SK-N-SH treated with all-trans-retinoic acid at 6 μM for 48 hours (cell line): ENCODE measurements around the gene DNAJC1.

Source experiments
- ATAC-seq: fragments of 200-7000 bp; cut with Tn5 transposase; 3 replicates; pipeline ENCODE4 v1.9.1; 2020; ENCODE audit warnings: mild to moderate bottlenecking, moderate library complexity
- BACH2 ChIP-seq: fragments of 250-450 bp; sonication (Bioruptor Pico); IDR thresholded peaks from 2 replicates; pipeline ENCODE4 v1.9.0; 2021; ENCODE audit warnings: mild to moderate bottlenecking, borderline replicate concordance
- CSDC2 ChIP-seq: fragments of 250-450 bp; sonication (Bioruptor Pico); IDR thresholded peaks from 2 replicates; pipeline ENCODE4 v1.5.0; 2020; ENCODE audit warnings: mild to moderate bottlenecking, moderate library complexity
- ESRRG ChIP-seq: fragments of 250-450 bp; sonication (Bioruptor Pico); IDR thresholded peaks from 2 replicates; pipeline ENCODE4 v1.6.1; 2021; ENCODE audit warnings: mild to moderate bottlenecking
- GLIS3 ChIP-seq: fragments of 250-450 bp; sonication (Bioruptor Pico); IDR thresholded peaks from 2 replicates; pipeline ENCODE4 v1.5.0; 2020; ENCODE audit warnings: mild to moderate bottlenecking, moderate library complexity
- ISL1 ChIP-seq: fragments of 250-450 bp; sonication (Bioruptor Pico); IDR thresholded peaks from 2 replicates; pipeline ENCODE4 v2.1.2; 2022; ENCODE audit warnings: mild to moderate bottlenecking, moderate library complexity
- PPARA ChIP-seq: fragments of 250-450 bp; sonication (Bioruptor Pico); IDR thresholded peaks from 2 replicates; pipeline ENCODE4 v1.5.0; 2020; ENCODE audit warnings: mild to moderate bottlenecking, borderline replicate concordance
- SNAI2 ChIP-seq: fragments of 250-450 bp; sonication (Bioruptor Pico); IDR thresholded peaks from 2 replicates; pipeline ENCODE4 v1.5.0; 2020; ENCODE audit warnings: mild to moderate bottlenecking, moderate library complexity
- TCF4 ChIP-seq: fragments of 250-450 bp; sonication (Bioruptor Pico); IDR thresholded peaks from 2 replicates; pipeline ENCODE4 v1.8.0; 2021; ENCODE audit warnings: mild to moderate bottlenecking, moderate library complexity, borderline replicate concordance
- TOX ChIP-seq: fragments of 250-450 bp; sonication (Bioruptor Pico); IDR thresholded peaks from 2 replicates; pipeline ENCODE4 v1.8.0; 2021; ENCODE audit warnings: mild to moderate bottlenecking, moderate library complexity, borderline replicate concordance
- ZC3H10 ChIP-seq: fragments of 250-450 bp; sonication (Bioruptor Pico); IDR thresholded peaks from 2 replicates; pipeline ENCODE4 v1.5.1; 2021; ENCODE audit warnings: mild to moderate bottlenecking, moderate library complexity
- ZFP30 ChIP-seq: fragments of 450-650 bp; formaldehyde crosslinking; IDR thresholded peaks from 2 replicates; pipeline ENCODE4 v1.5.0; 2022; ENCODE audit warnings: mild to moderate bottlenecking, moderate library complexity
- ZNF565 ChIP-seq: fragments of 450-650 bp; formaldehyde crosslinking; conservative IDR thresholded peaks from 2 replicates; pipeline ENCODE4 v1.5.0; 2020; ENCODE audit warnings: low read depth, mild to moderate bottlenecking, moderate library complexity
- ZNF70 ChIP-seq: fragments of 450-650 bp; formaldehyde crosslinking; IDR thresholded peaks from 2 replicates; pipeline ENCODE4 v1.5.0; 2020; ENCODE audit warnings: mild to moderate bottlenecking, moderate library complexity
- ZNF8 ChIP-seq: fragments of 450-650 bp; formaldehyde crosslinking; IDR thresholded peaks from 2 replicates; pipeline ENCODE4 v1.5.0; 2020; ENCODE audit warnings: mild to moderate bottlenecking, moderate library complexity
- TF ChIP-seq, protein P1 (sequence below): fragments of 250-450 bp; sonication (Bioruptor Pico); IDR thresholded peaks from 2 replicates; pipeline ENCODE4 v1.5.1; 2020; ENCODE audit warnings: low read depth, mild to moderate bottlenecking, moderate library complexity
- TF ChIP-seq, protein P2 (sequence below): fragments of 250-450 bp; sonication (Bioruptor Pico); IDR thresholded peaks from 2 replicates; pipeline ENCODE4 v1.8.0; 2020; ENCODE audit warnings: mild to moderate bottlenecking, moderate library complexity, borderline replicate concordance
- TF ChIP-seq, protein P3 (sequence below): fragments of 250-450 bp; sonication (Bioruptor Pico); IDR thresholded peaks from 2 replicates; pipeline ENCODE4 v1.8.0; 2021; ENCODE audit warnings: low read depth, mild to moderate bottlenecking, moderate library complexity, borderline replicate concordance
- TF ChIP-seq, protein P4 (sequence below): fragments of 250-450 bp; sonication (Bioruptor Pico); IDR thresholded peaks from 2 replicates; pipeline ENCODE4 v1.5.0; 2020; ENCODE audit warnings: mild to moderate bottlenecking, moderate library complexity

DNAJC1 gene

DNA sequence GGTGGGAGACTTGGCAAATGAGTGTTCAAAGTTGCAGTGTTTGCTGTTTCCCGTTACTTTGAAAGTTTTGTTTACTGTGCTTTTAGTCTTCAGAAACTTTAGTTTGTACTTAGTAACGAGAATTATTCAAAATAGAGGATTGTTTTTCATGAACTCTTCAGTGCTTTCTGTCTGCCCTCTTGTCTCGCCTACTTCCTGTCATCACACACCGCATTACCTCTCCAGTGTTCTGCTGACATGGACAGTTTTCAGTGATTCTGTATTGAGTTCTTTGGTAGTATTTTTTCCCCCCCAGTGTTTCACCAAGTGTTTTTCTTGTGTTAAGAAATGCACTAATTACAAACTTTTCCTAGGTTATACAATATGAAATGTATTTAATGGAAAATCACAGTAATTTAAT lies 262.5 kb downstream of the DNAJC1 start:
- TF ChIP-seq ZFP30 (CRISPR knock-in tag) (no peak), TCF4 (CRISPR knock-in tag) (no peak), ZNF565 (CRISPR knock-in tag) (no peak)
- TF ChIP-seq, protein P1, sequence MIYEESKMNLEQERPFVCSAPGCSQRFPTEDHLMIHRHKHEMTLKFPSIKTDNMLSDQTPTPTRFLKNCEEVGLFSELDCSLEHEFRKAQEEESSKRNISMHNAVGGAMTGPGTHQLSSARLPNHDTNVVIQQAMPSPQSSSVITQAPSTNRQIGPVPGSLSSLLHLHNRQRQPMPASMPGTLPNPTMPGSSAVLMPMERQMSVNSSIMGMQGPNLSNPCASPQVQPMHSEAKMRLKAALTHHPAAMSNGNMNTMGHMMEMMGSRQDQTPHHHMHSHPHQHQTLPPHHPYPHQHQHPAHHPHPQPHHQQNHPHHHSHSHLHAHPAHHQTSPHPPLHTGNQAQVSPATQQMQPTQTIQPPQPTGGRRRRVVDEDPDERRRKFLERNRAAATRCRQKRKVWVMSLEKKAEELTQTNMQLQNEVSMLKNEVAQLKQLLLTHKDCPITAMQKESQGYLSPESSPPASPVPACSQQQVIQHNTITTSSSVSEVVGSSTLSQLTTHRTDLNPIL = no peak
- no peak for ATAC-seq

DNA sequence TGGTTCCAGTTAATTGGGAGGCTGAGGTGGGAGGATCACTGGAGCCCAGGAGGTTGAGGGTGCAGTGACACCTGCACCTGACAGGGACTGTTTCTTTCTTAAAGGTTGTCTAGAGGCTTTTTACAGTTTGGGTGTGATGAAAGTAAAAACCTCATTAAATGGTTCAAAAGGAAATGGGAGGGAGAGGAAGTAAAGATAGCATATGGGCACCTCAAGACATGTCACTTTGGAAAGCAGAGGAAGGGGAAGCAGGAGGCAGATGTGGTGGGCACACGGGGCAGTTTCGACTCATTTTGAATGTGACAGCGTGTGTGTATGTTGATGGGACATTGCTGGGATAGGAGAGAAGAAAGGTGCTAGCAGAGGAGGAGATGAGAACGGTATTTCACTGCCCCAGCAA lies 266.4 kb downstream of the DNAJC1 start:
- no peak for ATAC-seq
- TF ChIP-seq ISL1 = no peak
- no peak for TF ChIP-seq BACH2 (CRISPR knock-in tag)
- no peak for TF ChIP-seq CSDC2 (CRISPR knock-in tag)
- no peak for TF ChIP-seq ZFP30 (CRISPR knock-in tag)
- TF ChIP-seq GLIS3 (CRISPR knock-in tag) = no peak
- TF ChIP-seq, protein P2, sequence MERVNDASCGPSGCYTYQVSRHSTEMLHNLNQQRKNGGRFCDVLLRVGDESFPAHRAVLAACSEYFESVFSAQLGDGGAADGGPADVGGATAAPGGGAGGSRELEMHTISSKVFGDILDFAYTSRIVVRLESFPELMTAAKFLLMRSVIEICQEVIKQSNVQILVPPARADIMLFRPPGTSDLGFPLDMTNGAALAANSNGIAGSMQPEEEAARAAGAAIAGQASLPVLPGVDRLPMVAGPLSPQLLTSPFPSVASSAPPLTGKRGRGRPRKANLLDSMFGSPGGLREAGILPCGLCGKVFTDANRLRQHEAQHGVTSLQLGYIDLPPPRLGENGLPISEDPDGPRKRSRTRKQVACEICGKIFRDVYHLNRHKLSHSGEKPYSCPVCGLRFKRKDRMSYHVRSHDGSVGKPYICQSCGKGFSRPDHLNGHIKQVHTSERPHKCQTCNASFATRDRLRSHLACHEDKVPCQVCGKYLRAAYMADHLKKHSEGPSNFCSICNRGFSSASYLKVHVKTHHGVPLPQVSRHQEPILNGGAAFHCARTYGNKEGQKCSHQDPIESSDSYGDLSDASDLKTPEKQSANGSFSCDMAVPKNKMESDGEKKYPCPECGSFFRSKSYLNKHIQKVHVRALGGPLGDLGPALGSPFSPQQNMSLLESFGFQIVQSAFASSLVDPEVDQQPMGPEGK (CRISPR knock-in tag) = no peak
- no peak for TF ChIP-seq ESRRG (CRISPR knock-in tag)
- TF ChIP-seq, protein P1 = no peak
- TF ChIP-seq, protein P3, sequence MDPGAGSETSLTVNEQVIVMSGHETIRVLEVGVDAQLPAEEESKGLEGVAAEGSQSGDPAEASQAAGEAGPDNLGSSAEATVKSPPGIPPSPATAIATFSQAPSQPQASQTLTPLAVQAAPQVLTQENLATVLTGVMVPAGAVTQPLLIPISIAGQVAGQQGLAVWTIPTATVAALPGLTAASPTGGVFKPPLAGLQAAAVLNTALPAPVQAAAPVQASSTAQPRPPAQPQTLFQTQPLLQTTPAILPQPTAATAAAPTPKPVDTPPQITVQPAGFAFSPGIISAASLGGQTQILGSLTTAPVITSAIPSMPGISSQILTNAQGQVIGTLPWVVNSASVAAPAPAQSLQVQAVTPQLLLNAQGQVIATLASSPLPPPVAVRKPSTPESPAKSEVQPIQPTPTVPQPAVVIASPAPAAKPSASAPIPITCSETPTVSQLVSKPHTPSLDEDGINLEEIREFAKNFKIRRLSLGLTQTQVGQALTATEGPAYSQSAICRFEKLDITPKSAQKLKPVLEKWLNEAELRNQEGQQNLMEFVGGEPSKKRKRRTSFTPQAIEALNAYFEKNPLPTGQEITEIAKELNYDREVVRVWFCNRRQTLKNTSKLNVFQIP (CRISPR knock-in tag) = no peak
- no peak for TF ChIP-seq PPARA
- TF ChIP-seq, all 23 proteins: peak for 0

DNA sequence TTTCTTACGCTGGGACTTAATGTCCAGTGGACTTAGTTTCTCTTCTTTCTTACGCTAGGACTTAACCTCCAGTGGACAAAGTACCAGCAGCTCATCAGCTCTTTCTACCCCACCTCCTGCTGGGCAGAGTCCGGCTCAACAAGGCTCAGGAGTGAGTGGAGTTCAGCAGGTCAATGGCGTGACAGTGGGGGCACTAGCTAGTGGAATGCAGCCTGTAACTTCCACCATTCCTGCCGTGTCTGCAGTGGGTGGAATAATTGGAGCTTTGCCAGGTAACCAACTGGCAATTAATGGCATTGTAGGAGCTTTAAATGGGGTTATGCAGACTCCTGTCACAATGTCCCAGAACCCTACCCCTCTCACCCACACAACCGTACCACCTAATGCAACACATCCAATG lies 269.8 kb downstream of the DNAJC1 start:
- ATAC-seq = no peak
- TF ChIP-seq, protein P3 (CRISPR knock-in tag) = no peak
- TF ChIP-seq ISL1 (no peak), ZNF70 (CRISPR knock-in tag) (no peak), CSDC2 (CRISPR knock-in tag) (no peak), TCF4 (CRISPR knock-in tag) (no peak), ZNF8 (CRISPR knock-in tag) (no peak), TOX (no peak), ZC3H10 (CRISPR knock-in tag) (no peak), SNAI2 (CRISPR knock-in tag) (no peak), ZNF565 (CRISPR knock-in tag) (no peak)
- TF ChIP-seq, protein P4, sequence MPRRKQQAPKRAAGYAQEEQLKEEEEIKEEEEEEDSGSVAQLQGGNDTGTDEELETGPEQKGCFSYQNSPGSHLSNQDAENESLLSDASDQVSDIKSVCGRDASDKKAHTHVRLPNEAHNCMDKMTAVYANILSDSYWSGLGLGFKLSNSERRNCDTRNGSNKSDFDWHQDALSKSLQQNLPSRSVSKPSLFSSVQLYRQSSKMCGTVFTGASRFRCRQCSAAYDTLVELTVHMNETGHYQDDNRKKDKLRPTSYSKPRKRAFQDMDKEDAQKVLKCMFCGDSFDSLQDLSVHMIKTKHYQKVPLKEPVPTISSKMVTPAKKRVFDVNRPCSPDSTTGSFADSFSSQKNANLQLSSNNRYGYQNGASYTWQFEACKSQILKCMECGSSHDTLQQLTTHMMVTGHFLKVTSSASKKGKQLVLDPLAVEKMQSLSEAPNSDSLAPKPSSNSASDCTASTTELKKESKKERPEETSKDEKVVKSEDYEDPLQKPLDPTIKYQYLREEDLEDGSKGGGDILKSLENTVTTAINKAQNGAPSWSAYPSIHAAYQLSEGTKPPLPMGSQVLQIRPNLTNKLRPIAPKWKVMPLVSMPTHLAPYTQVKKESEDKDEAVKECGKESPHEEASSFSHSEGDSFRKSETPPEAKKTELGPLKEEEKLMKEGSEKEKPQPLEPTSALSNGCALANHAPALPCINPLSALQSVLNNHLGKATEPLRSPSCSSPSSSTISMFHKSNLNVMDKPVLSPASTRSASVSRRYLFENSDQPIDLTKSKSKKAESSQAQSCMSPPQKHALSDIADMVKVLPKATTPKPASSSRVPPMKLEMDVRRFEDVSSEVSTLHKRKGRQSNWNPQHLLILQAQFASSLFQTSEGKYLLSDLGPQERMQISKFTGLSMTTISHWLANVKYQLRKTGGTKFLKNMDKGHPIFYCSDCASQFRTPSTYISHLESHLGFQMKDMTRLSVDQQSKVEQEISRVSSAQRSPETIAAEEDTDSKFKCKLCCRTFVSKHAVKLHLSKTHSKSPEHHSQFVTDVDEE = no peak
- TF ChIP-seq, all 23 proteins: peak for 0
